ENCODE results near the gene STRAP. TPM values are rescaled to one million over a fixed set of nuclear protein-coding genes. Genes with fewer than 3 reads are reported as not detected.

The STRAP gene, protein sequence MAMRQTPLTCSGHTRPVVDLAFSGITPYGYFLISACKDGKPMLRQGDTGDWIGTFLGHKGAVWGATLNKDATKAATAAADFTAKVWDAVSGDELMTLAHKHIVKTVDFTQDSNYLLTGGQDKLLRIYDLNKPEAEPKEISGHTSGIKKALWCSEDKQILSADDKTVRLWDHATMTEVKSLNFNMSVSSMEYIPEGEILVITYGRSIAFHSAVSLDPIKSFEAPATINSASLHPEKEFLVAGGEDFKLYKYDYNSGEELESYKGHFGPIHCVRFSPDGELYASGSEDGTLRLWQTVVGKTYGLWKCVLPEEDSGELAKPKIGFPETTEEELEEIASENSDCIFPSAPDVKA
- total RNA-seq (2016; rRNA removed; fragmentation: Illumina TruSeq; extraction: Trizol): 118 and 209 TPM in 2 replicates
- 59.5 and 67.0 TPM in 2 replicates for total RNA-seq (2016; cell fraction: cytosol; rRNA removed; fragmentation: Illumina TruSeq; extraction: Trizol; ENCODE audit: low read depth)
- 113 and 182 TPM in 2 replicates for total RNA-seq (2016; cell fraction: insoluble cytoplasmic fraction; rRNA removed; fragmentation: Illumina TruSeq; extraction: Trizol)
- 152 and 164 TPM in 2 replicates for total RNA-seq (2016; cell fraction: membrane; rRNA removed; fragmentation: Illumina TruSeq; extraction: Trizol)
- total RNA-seq (2016; cell fraction: nucleus; rRNA removed; fragmentation: Illumina TruSeq; extraction: Trizol): 67.2 and 75.9 TPM in 2 replicates
- polyA plus RNA-seq (2011; rRNA removed): 50.0 and 66.9 TPM in 2 replicates
- polyA plus RNA-seq (2011; cell fraction: cytosol; rRNA removed): 45.9 and 56.3 TPM in 2 replicates
- polyA plus RNA-seq (2011; cell fraction: nucleus; rRNA removed): 15.4 and 18.5 TPM in 2 replicates
- polyA plus RNA-seq (2012): 98.4 and 107 TPM in 2 replicates
- polyA plus RNA-seq (2016; cell fraction: cytosol; fragmentation: Illumina TruSeq; extraction: Trizol; ENCODE audit: low read depth): 84.6 and 85.9 TPM in 2 replicates
- polyA plus RNA-seq (2016; cell fraction: insoluble cytoplasmic fraction; fragmentation: Illumina TruSeq; extraction: Trizol; ENCODE audit: low read depth): 184 and 200 TPM in 2 replicates
- 141 and 148 TPM in 2 replicates for polyA plus RNA-seq (2016; cell fraction: membrane; fragmentation: Illumina TruSeq; extraction: Trizol; ENCODE audit: low read depth)
- polyA plus RNA-seq (2016; cell fraction: nucleus; fragmentation: Illumina TruSeq; extraction: Trizol; ENCODE audit: insufficient read depth, low read depth): 89.3 and 99.2 TPM in 2 replicates
- polyA minus RNA-seq (2011; rRNA and poly(A)+ RNA removed; ENCODE audit: low replicate concordance): 120 and 181 TPM in 2 replicates
- polyA minus RNA-seq (2011; cell fraction: cytosol; rRNA and poly(A)+ RNA removed): 78.0 and 91.8 TPM in 2 replicates
- polyA minus RNA-seq (2011; cell fraction: nucleus; rRNA and poly(A)+ RNA removed): 38.5 and 42.1 TPM in 2 replicates
- percentile 93 among the genes with signal in this experiment for Bru-seq, nascent RNA
- percentile 95 among the genes with signal in this experiment for BruChase-seq, experiment 1, labeled RNA remaining after a 6-hour chase
- percentile 91 among the genes with signal in this experiment for BruChase-seq, experiment 2, labeled RNA remaining after a 2-hour chase
- long read RNA-seq, experiment 1, transcript STRAP-202 (10 exons, 1,866 nt): major isoform, 282 of 329 reads
- long read RNA-seq, experiment 1, transcript STRAP-206 (9 exons, 1,698 nt): minor isoform, 23 of 329 reads
- long read RNA-seq, experiment 1, partial matches to known transcripts: 8 of 329 reads
- long read RNA-seq, experiment 1, other reads (novel, unspliced or antisense): 15 of 329 reads
- long read RNA-seq, experiment 2, transcript STRAP-206 (9 exons, 1,698 nt): minor isoform, 9 of 229 reads
- long read RNA-seq, experiment 2, transcript STRAP-205 (2 exons, 676 nt): minor isoform, 5 of 229 reads
- long read RNA-seq, experiment 2, transcript STRAP-202 (10 exons, 1,866 nt): major isoform, 151 of 229 reads
- long read RNA-seq, experiment 2, partial matches to known transcripts: 35 of 229 reads
- long read RNA-seq, experiment 2, other reads (novel, unspliced or antisense): 29 of 229 reads

GRCh38 chr12:15882118-15882971 lies at the start of gene STRAP:
STRAP (plus strand) TSS chr12:15882387; CDS start chr12:15882708, 321 bp downstream.
- BruUV-seq (replicated peaks): TSS peak; percentile 62
- peak; percentile 74 for FAIRE-seq
- peaks cover 0 to 6% of the 10 kb centered on the region in 2 experiments; a peak in 1 of 5 replicates for H3K27me3 ChIP-seq (ENCODE audit: control insufficient read depth in 1 of 2, insufficient read depth in 2 of 2, low read length in 2 of 2)
- DNase-seq (ENCODE audit: low spot score): peak; percentile 93
- no peaks in the 10 kb centered on the region for H3K9me3 ChIP-seq (ENCODE audit: low read length)
- ATAC-seq: peak; percentile 94
- POLR2A ChIA-PET: interaction anchor here (1.0 to 2.7 kb wide), 6 partner anchors 13 to 169 kb away, joined by 3 to 8 read pairs (median 4); partner anchors contain the start of genes DERA and EPS8
- CTCF ChIA-PET (ENCODE audit: low intra/inter-chr PET ratio, low total read pairs): no interaction called here
- peak within 1 kb of the TSS; percentile 33 for H2AFZ ChIP-seq (ENCODE audit: low read length)
- peak within 1 kb of the TSS; percentile 92 for H3K4me2 ChIP-seq (ENCODE audit: low read depth, low read length)
- H3K4me1 ChIP-seq (ENCODE audit: insufficient read depth, low read length): peaks cover 47% of the 10 kb centered on the region
- intact Hi-C loops (cut with micrococcal nuclease; ENCODE audit: unreplicated experiment) (loop anchor here (10.0 kb wide), 1 partner anchor 1108 kb away; a partner anchor contains a TSS), in situ Hi-C loops (cut with HindIII; ENCODE audit: extremely low pct_ligation_motif_present, low pct_unique_long_range_greater_than_20kb) (no loop called here)
- peaks cover 26% of the 10 kb centered on the region for H4K20me1 ChIP-seq (ENCODE audit: insufficient read depth, low read length)
- H3K27ac ChIP-seq (ENCODE audit: extremely low read length, insufficient read depth, low read length): peak within 1 kb of the TSS; percentile 94
- peaks cover 2 to 6% of the 10 kb centered on the region in 2 experiments; a peak in 4 of 5 replicates for H3K36me3 ChIP-seq (replicated peaks in 1 of 2; ENCODE audit: control insufficient read depth in 1 of 2, insufficient read depth in 2 of 2, low read length in 2 of 2)
- WGBS (ENCODE audit: low lambda C conversion rate): 1% methylated on average over 41 of the region's 63 CpGs
- H3K79me2 ChIP-seq (ENCODE audit: insufficient read depth, low read length): peaks cover 47% of the 10 kb centered on the region
- H3K9ac ChIP-seq (ENCODE audit: insufficient read depth, low read depth, low read length): peak within 1 kb of the TSS; percentile 95
- H3K4me3 ChIP-seq (replicated peaks in 1 of 3; ENCODE audit: insufficient read depth in 1 of 3, low read depth in 2 of 3, low read length in 3 of 3): peak within 1 kb of the TSS; percentile 77 to 99 (median 96)
- TF ChIP-seq SP5 (CRISPR knock-in tag; IDR thresholded peaks at IDR 0.05; ENCODE audit: borderline replicate concordance, low read depth) (peak; percentile 22; the same call in 1 of the 2 replicates), ZMYM2 (CRISPR knock-in tag; IDR thresholded peaks at IDR 0.05) (no peak; the same call in 1 of the 2 replicates), KDM2A (CRISPR knock-in tag; IDR thresholded peaks at IDR 0.05; ENCODE audit: borderline replicate concordance, low read depth) (peak; percentile 87; the same call in 1 of the 2 replicates), GPN1 (CRISPR knock-in tag; IDR thresholded peaks at IDR 0.05; ENCODE audit: borderline replicate concordance) (no peak), MIER3 (CRISPR knock-in tag; IDR thresholded peaks at IDR 0.05; ENCODE audit: borderline replicate concordance) (0 out of 2 replicates have a peak, but pooled peaks have one; percentile 59), ZFAT (CRISPR knock-in tag; conservative IDR thresholded peaks at IDR 0.05) (no peak), NR1H2 (CRISPR knock-in tag; IDR thresholded peaks at IDR 0.05; ENCODE audit: borderline replicate concordance, low read depth) (no peak), PHF5A (CRISPR knock-in tag; IDR thresholded peaks at IDR 0.05; ENCODE audit: low read depth, unreplicated experiment) (peak; percentile 87), TERF1 (CRISPR knock-in tag; IDR thresholded peaks at IDR 0.05) (no peak), U2AF2 (IDR thresholded peaks at IDR 0.05; ENCODE audit: low read depth, low read length) (no peak), ZNF224 (CRISPR knock-in tag; IDR thresholded peaks at IDR 0.05) (peak; percentile 50; the same call in 1 of the 2 replicates)
- TF ChIP-seq, protein P1, sequence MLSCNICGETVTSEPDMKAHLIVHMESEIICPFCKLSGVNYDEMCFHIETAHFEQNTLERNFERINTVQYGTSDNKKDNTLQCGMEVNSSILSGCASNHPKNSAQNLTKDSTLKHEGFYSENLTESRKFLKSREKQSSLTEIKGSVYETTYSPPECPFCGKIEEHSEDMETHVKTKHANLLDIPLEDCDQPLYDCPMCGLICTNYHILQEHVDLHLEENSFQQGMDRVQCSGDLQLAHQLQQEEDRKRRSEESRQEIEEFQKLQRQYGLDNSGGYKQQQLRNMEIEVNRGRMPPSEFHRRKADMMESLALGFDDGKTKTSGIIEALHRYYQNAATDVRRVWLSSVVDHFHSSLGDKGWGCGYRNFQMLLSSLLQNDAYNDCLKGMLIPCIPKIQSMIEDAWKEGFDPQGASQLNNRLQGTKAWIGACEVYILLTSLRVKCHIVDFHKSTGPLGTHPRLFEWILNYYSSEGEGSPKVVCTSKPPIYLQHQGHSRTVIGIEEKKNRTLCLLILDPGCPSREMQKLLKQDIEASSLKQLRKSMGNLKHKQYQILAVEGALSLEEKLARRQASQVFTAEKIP (CRISPR knock-in tag; IDR thresholded peaks at IDR 0.05; ENCODE audit: borderline replicate concordance): no peak

Measured in HepG2 (cell line).